OCI-LY7 (cell line): ENCODE data around the gene ZNG1B. TPM values are rescaled to one million over a fixed set of nuclear protein-coding genes. Genes with fewer than 3 reads are reported as not detected.
"Not testable (repeated sequence)": the region's sequence is repeated elsewhere in the genome, so short reads cannot be mapped to it uniquely, and the experiment has no call there.

Source experiments
- BruUV-seq: library from RNA; stranded (reverse); fragments of 400-500 nt; replicated peaks from 2 replicates; lab custom pipeline; 2021; lab: Mats Ljungman, UMichigan
- CTCF ChIA-PET: fragments of 300-600 bp; sonication (Branson Sonifier 250); formaldehyde crosslinking; loops from one replicate; lab custom pipeline; 2022; ENCODE audit warnings: antibody characterized with exemption; ENCODE audit not compliant: unreplicated experiment; lab: Charles Lee
- POLR2A ChIA-PET: fragments of 300-600 bp; sonication (Branson Sonifier 250); formaldehyde crosslinking; loops from one replicate; lab custom pipeline; 2022; ENCODE audit warnings: antibody characterized with exemption; lab: Charles Lee
- DNase-seq: peaks from one replicate; pipeline ENCODE4 v3.0.0-alpha.2; 2015; ENCODE audit warnings: low spot score
- H2AFZ ChIP-seq: fragments of 200-600 bp; sonication (generic), shearing (Covaris generic); 2 replicates; pipeline ENCODE4 v1.6.1; 2014; ENCODE audit warnings: mild to moderate bottlenecking, antibody characterized with exemption, low read length, moderate library complexity
- H3K27ac ChIP-seq: fragments of 200-600 bp; sonication (generic); 2 replicates; pipeline ENCODE4 v1.5.1; 2014; ENCODE audit warnings: mixed run types, low read depth, mild to moderate bottlenecking, moderate library complexity, low read length, inconsistent platforms; ENCODE audit not compliant: poor library complexity, severe bottlenecking
- H3K36me3 ChIP-seq: fragments of 200-600 bp; sonication (generic); 2 replicates; pipeline ENCODE4 v1.6.1; 2014; ENCODE audit warnings: mild to moderate bottlenecking, antibody characterized with exemption, low read length, moderate library complexity, mixed read lengths; ENCODE audit not compliant: insufficient read depth
- H3K4me1 ChIP-seq: fragments of 200-600 bp; sonication (generic); 2 replicates; pipeline ENCODE4 v1.5.1; 2014; ENCODE audit warnings: mild to moderate bottlenecking, low read length; ENCODE audit not compliant: insufficient read depth, poor library complexity, severe bottlenecking
- H3K4me2 ChIP-seq: fragments of 200-600 bp; sonication (generic); 2 replicates; pipeline ENCODE4 v1.6.1; 2014; ENCODE audit warnings: mild to moderate bottlenecking, low read length
- H3K4me3 ChIP-seq: fragments of 200-600 bp; sonication (generic); 2 replicates; pipeline ENCODE4 v1.5.1; 2014; ENCODE audit warnings: mild to moderate bottlenecking, low read depth, low read length; ENCODE audit not compliant: poor library complexity, severe bottlenecking
- H3K79me2 ChIP-seq: fragments of 200-600 bp; sonication (generic); 2 replicates; pipeline ENCODE4 v1.6.1; 2016; ENCODE audit warnings: low read depth, mild to moderate bottlenecking, low read length, moderate library complexity, mixed read lengths; ENCODE audit not compliant: insufficient read depth
- H3K9me2 ChIP-seq: fragments of 200-600 bp; sonication (generic); 2 replicates; pipeline ENCODE4 v1.6.1; 2016; ENCODE audit warnings: mild to moderate bottlenecking, low read length, mixed read lengths; ENCODE audit not compliant: insufficient read depth
- H3K9me3 ChIP-seq: fragments of 200-600 bp; sonication (generic); 2 replicates; pipeline ENCODE4 v1.6.1; 2014; ENCODE audit warnings: mild to moderate bottlenecking, mixed run types, low read length, mixed read lengths
- H4K20me1 ChIP-seq: fragments of 200-600 bp; sonication (generic); 2 replicates; pipeline ENCODE4 v1.6.1; 2014; ENCODE audit warnings: mild to moderate bottlenecking, antibody characterized with exemption, low read length, moderate library complexity, mixed read lengths; ENCODE audit not compliant: insufficient read depth
- intact Hi-C: fragments of 100-400 bp; cut with micrococcal nuclease; formaldehyde crosslinking; loops from one replicate; pipeline ENCODE4 v1.10.0; 2022; ENCODE audit not compliant: unreplicated experiment
- total RNA-seq, 2 experiments: library from RNA; depleted of rRNA in 1 of 2; stranded (reverse); fragments of >200 nt in 1 of 2; shearing (Covaris generic) in 1 of 2; gene quantifications; 2 replicates each; pipeline ENCODE4 v1.2.3, GENCODE V29; 2014 to 2022

ZNG1B gene
- total RNA-seq, 2 experiments from 2014 or later = 69.7 to 89.3 TPM

- H3K4me1 ChIP-seq, H3K9me2 ChIP-seq, H3K79me2 ChIP-seq, BruUV-seq, H3K27ac ChIP-seq, H2AFZ ChIP-seq, H3K4me3 ChIP-seq, H3K9me3 ChIP-seq, CTCF ChIA-PET, DNase-seq, H4K20me1 ChIP-seq, H3K36me3 ChIP-seq, intact Hi-C loops, POLR2A ChIA-PET, H3K4me2 ChIP-seq: not testable (repeated sequence)
Measured at GRCh38 chr2:113527350-113528045, 90.0 kb downstream of the ZNG1B start.

GRCh38 chr2:113528126-113528525, 90.6 kb downstream of the ZNG1B start:
- H3K4me1 ChIP-seq, H3K4me2 ChIP-seq, H3K9me3 ChIP-seq, H2AFZ ChIP-seq, DNase-seq, H3K9me2 ChIP-seq, BruUV-seq, H3K36me3 ChIP-seq, POLR2A ChIA-PET, H3K27ac ChIP-seq, H3K4me3 ChIP-seq, CTCF ChIA-PET, H4K20me1 ChIP-seq, intact Hi-C loops, H3K79me2 ChIP-seq: not testable (repeated sequence)

GRCh38 chr2:113528904-113529303, 91.4 kb downstream of the ZNG1B start:
- H2AFZ ChIP-seq, H3K27ac ChIP-seq, H3K79me2 ChIP-seq, intact Hi-C loops, H3K4me2 ChIP-seq, BruUV-seq, H3K9me3 ChIP-seq, H3K4me1 ChIP-seq, H3K9me2 ChIP-seq, H3K4me3 ChIP-seq, H4K20me1 ChIP-seq, H3K36me3 ChIP-seq, POLR2A ChIA-PET, CTCF ChIA-PET, DNase-seq: not testable (repeated sequence)

- H3K79me2 ChIP-seq, H4K20me1 ChIP-seq, H3K9me3 ChIP-seq, H3K4me1 ChIP-seq, DNase-seq, H3K36me3 ChIP-seq, H3K4me3 ChIP-seq, POLR2A ChIA-PET, H3K27ac ChIP-seq, BruUV-seq, H3K4me2 ChIP-seq, H3K9me2 ChIP-seq, CTCF ChIA-PET, H2AFZ ChIP-seq, intact Hi-C loops: not testable (repeated sequence)
Measured at GRCh38 chr2:113532991-113533390, 95.5 kb downstream of the ZNG1B start.

- H3K9me3 ChIP-seq, H3K36me3 ChIP-seq, H3K4me2 ChIP-seq, BruUV-seq, H4K20me1 ChIP-seq, H3K9me2 ChIP-seq, CTCF ChIA-PET, H3K4me1 ChIP-seq, H3K27ac ChIP-seq, H3K4me3 ChIP-seq, H3K79me2 ChIP-seq, intact Hi-C loops, DNase-seq, H2AFZ ChIP-seq, POLR2A ChIA-PET: not testable (repeated sequence)
Measured at GRCh38 chr2:113536573-113536972, 99.1 kb downstream of the ZNG1B start.

- intact Hi-C loops, H3K4me2 ChIP-seq, H3K27ac ChIP-seq, H3K4me3 ChIP-seq, DNase-seq, H3K9me2 ChIP-seq, BruUV-seq, H3K79me2 ChIP-seq, H3K9me3 ChIP-seq, POLR2A ChIA-PET, H3K4me1 ChIP-seq, H4K20me1 ChIP-seq, H2AFZ ChIP-seq, H3K36me3 ChIP-seq, CTCF ChIA-PET: not testable (repeated sequence)
Measured at GRCh38 chr2:113540834-113541203, 103.3 kb downstream of the ZNG1B start.
